Bladder microvascular endothelial cell (primary cell): ENCODE results near the gene LTA. TPM values are rescaled to one million over a fixed set of nuclear protein-coding genes. Genes with fewer than 3 reads are reported as not detected.

ENCODE experiments used
- total RNA-seq: library from RNA; depleted of rRNA; stranded (reverse); fragments of >200 nt; gene quantifications from 2 replicates; pipeline ENCODE4 v1.2.3, GENCODE V29; 2014

LTA gene, protein sequence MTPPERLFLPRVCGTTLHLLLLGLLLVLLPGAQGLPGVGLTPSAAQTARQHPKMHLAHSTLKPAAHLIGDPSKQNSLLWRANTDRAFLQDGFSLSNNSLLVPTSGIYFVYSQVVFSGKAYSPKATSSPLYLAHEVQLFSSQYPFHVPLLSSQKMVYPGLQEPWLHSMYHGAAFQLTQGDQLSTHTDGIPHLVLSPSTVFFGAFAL
- total RNA-seq: not detected in 2 replicates

DNA sequence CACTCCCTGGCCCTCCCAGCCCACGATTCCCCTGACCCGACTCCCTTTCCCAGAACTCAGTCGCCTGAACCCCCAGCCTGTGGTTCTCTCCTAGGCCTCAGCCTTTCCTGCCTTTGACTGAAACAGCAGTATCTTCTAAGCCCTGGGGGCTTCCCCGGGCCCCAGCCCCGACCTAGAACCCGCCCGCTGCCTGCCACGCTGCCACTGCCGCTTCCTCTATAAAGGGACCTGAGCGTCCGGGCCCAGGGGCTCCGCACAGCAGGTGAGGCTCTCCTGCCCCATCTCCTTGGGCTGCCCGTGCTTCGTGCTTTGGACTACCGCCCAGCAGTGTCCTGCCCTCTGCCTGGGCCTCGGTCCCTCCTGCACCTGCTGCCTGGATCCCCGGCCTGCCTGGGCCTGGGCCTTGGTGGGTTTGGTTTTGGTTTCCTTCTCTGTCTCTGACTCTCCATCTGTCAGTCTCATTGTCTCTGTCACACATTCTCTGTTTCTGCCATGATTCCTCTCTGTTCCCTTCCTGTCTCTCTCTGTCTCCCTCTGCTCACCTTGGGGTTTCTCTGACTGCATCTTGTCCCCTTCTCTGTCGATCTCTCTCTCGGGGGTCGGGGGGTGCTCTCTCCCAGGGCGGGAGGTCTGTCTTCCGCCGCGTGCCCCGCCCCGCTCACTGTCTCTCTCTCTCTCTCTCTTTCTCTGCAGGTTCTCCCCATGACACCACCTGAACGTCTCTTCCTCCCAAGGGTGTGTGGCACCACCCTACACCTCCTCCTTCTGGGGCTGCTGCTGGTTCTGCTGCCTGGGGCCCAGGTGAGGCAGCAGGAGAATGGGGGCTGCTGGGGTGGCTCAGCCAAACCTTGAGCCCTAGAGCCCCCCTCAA, at the start of gene LTA:
Gene LTA (plus strand): TSS at position 249 of the 871 bp plus-strand sequence. CDS start 454 bp downstream, at position 703.

DNA sequence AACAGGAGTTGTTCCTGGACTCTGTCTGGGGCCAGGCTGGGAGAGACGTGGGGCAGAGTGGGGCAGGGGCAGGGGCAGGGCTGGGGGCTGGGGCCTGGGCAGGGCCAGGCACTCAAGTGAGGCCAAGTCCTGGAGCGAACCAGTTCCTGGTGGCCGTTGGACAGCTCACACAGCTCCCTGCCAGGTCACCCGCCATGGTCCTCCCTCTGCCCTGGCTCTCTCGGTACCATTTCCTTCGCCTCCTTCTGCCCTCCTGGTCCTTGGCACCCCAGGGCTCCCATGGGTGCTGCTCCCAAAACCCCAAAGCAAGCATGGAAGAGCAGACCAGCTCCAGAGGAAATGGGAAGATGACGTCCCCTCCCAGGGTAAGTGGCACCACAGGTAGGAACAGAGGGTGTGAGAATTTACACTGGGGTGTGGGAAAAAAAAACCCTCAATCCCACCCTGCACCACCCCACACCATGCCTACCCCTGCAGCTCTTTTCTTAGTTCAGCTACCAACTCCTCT, 43.2 kb upstream of the LTA start, which contains the start of gene MCCD1:
Gene MCCD1 (plus strand): TSS at position 142 of the 508 bp plus-strand sequence. CDS start 53 bp downstream, at position 195.

DNA sequence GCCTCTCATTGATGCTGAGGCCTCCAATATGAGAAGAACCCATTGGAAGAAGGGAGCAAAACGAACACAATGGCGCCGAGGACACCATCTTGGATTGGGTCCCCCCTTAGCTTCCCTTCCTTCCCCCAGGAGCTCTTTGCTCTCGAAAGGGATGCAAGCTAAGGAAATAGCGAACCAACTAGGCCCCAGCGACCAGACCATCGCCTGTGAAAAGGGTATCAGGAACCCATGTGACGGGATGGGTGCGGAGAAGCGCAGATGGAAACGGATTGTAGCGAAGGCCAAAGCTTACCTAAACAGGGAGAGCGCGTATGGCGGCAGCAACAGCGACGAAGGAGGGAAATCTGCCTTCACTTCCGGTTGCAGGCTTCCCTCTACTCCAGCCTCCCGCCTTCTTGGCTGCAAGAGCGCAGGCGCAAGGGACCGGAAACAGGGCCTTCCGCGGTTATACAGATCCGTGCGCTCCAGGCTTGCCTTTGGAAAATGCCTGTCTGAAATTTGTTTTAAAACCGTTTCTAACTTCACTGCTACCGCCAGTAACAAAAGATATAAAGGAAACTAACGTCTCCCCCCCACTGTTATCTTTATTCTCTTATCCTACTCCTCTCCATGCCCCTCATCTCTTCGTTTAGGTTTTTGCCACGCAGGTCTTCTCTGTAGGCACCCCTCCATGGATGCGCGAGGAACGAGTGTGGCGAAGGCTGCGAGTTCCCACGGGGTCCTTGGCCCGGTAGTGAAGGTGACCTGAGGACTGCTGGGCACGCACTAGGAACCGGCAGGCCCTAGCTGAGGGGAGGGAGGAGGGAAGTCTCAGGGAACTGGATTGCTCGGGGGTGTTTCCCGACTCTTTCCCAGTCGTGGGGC, 30.2 kb upstream of the LTA start, which contains the start of gene DDX39B:
Gene DDX39B (minus strand): TSS at position 346 of the 864 bp plus-strand sequence. CDS start 1,471 bp downstream, outside the sequence.

DNA sequence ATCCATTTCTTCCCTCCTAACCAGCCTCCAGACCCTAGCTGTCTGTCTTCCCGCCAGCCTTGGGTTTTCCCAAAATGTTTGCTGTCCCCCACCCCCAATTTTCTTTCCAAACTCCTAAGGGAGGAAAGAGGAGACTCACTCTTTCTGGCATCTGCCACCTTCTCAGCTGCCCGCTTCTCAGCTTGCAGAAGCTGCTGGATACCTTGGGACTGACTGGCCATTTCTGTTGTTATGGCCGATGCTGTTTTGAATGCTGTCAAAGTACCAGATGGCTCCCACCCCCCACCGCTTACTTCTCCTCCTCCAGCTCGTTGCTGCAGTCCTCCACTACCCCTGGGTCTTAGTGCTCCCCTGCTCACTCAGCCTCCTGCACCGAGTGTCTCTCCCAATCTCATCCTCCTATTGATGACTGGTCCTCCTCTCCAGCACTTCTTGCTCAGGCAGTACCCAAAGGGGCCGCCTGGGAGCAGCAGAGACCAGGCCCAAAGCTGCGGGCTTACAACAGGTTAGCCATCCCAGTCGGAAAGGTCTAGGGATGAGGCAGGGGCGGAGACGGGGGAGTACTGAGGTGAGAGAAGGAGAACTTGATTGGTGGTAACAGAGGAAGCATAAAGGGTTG, 25.6 kb upstream of the LTA start, which contains the start of gene ATP6V1G2:
Gene ATP6V1G2 (minus strand): TSS at position 270 of the 619 bp plus-strand sequence. CDS start 49 bp downstream, at position 221.

DNA sequence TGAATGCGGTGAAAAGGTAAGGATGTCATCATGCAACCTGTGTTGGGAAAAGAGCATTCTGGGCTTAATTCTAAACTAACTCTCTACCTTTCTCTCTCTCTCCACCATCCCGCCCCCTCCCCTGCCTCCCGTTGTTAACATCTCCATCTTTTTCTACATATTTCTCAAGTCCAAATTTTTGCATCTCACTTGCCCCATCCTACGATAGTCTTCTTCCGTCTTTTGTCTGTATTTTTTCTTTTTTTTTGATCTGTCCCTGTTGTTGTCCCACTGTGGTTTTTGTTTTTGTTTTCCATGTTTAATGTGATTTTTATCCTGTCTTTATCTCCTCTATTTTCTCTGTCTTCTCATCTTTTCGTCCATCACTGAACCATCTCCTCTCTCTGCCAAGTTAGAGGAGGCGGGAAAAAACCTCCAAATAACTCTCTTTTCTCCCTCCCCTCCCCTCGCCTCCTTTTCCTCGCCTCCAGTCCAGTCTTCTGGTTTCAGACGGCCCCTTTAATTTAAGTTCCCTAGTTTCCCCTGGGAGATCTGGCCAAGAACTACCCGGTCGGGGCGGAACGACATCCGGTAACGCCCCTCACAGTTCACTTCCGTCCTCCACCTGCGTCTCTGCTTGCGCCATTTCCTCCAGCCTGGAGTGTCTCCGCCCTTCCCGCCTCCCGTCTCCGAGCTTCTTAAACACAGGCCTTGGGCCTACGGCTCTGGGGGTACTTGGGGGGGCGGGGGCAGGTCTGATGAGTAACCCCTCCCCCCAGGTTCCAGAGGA, 24.9 kb upstream of the LTA start, which contains the start of gene NFKBIL1:
Gene NFKBIL1 (plus strand): TSS at position 651 of the 769 bp plus-strand sequence. CDS start 87 bp downstream, at position 738.

DNA sequence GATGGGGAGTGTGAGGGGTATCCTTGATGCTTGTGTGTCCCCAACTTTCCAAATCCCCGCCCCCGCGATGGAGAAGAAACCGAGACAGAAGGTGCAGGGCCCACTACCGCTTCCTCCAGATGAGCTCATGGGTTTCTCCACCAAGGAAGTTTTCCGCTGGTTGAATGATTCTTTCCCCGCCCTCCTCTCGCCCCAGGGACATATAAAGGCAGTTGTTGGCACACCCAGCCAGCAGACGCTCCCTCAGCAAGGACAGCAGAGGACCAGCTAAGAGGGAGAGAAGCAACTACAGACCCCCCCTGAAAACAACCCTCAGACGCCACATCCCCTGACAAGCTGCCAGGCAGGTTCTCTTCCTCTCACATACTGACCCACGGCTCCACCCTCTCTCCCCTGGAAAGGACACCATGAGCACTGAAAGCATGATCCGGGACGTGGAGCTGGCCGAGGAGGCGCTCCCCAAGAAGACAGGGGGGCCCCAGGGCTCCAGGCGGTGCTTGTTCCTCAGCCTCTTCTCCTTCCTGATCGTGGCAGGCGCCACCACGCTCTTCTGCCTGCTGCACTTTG, 3.3 kb downstream of the LTA start, which contains the start of gene TNF:
Gene TNF (plus strand): TSS at position 231 of the 567 bp plus-strand sequence. CDS start 177 bp downstream, at position 408.

DNA sequence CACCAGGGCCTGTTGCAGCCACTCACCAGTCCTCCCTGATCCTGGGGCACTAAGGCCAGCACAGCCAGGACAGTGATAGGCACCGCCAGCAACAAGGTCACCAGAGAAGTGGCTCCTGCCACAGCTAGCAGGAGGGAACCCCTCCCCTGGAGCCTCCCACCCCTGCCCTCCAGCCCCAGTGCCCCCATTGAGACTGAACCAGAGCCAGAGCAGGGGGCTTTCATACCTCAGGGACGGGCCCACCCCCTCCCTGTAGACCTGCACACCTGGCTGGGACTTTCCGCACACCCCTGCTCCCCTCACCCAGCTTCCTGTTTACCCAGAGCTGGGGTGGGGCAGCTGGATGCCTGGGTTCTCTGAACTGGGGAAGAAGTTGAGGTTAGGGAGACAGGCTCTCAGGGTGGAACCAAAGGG, 10.1 kb downstream of the LTA start, which contains the start of gene LTB:
Gene LTB (minus strand): TSS at position 195 of the 414 bp plus-strand sequence. CDS start 7 bp downstream, at position 188.

DNA sequence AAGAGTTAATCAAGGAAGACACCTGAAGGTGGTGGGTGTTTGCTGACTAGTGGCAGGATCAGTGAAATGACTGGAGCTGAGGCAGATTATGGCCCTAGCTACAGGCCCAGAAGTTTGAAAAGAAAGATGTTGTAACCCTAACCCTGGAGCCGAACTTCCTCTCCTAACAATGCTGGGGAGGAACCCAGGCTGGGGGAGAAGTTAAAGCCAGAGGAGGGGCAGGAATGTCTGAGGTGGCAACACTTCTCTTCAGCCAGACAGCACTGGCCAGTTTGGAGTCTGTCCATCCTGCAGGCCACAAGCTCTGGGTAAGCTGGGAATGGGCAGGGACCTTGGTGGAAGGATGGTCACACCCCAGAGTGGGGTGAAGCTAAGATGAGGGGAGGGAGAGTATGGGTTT, 13.9 kb downstream of the LTA start, which contains the start of gene LST1:
Gene LST1 (plus strand): TSS at position 270 of the 400 bp plus-strand sequence. CDS start 1,023 bp downstream, outside the sequence.

DNA sequence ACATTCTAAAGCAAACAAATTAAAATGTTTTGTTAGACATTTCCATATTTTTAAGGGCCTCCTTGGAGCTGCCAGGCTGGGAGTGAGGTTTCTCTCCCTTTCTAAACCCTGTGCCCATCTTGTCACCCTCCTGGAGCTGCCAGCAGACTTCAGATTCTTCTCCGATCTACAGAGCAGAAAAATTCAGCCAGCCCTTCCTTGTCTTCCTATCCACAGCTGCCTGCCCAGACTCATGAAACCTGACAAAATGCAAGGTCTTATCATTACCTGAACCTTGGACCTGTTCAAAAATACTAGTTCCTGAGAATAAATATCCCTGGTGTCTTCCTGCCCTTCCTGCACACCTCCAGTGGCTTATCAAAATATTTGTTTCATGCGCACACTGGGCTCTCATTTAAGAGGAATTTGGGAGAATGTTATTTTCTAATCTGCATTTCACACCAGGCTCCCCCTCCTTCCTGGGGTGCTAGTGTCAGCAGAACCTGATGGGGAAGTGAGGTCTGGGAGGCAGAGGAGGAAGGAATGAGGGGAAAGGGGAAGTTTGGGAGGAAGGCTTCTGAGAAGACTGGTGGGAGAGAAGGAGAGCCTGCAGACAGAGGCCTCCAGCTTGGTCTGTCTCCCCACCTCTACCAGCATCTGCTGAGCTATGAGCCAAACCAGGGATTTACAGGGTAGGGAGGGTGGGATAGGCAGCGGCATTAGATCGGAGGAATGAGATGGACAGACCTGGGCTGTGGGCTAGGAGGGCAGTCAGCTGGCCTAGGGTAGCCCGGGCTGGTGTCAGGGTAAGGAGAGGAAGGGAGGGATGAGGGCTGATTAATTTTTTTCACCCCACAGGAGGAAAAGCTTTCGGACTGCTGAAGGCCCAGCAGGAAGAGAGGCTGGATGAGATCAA, 42.8 kb downstream of the LTA start, which contains the start of gene AIF1:
Gene AIF1 (plus strand): TSS at position 551 of the 895 bp plus-strand sequence. CDS start 96 bp downstream, at position 647.

DNA sequence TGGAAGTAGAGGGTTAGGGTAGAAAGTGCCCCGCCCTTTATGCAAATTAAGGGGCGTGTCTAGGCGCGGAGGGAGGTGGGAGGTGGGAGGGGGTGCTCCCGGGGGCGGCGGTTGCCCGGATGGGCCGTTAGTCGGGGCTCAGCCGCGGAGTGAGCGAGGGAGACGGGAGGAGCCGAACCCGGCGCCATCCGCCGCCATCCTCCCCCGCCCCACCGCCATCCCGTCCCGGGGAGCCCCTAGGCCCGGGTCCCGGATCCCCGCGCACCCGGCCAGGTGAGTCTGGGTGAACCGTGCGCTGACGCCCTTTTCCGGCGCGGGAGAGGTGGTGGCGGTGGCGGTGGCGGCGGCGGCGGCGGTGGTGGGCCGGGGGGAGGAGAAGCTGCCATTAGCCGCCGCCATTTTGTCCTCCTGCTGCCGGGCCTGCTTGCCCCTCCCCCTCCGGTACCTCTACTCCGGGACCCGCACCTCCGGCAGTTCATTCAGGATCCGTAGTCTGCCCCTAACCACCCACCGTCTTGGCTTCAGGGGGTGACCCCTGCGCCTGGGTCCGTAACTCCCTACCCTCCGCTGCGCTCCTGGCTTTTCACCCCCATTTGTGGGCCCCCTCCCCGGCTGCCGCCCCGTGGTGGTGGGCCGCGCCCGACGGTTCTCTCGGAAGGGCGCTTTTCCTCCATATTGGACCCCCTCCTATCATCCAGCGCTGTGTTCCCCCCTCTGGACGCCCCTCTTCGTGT, 48.7 kb downstream of the LTA start, which contains the start of gene PRRC2A:
Gene PRRC2A (plus strand): TSS at position 130 of the 734 bp plus-strand sequence. CDS start 2,075 bp downstream, outside the sequence.

Other genes with a start within 250 kb of the LTA start
- gene HLA-B, start 215.1 kb upstream of the LTA start, total RNA-seq: 1,116 and 1,298 TPM in 2 replicates
- 34.1 and 56.0 TPM in 2 replicates for gene MICA, start 168.7 kb upstream of the LTA start, total RNA-seq
- gene MICB, start 74.1 kb upstream of the LTA start, total RNA-seq: 13.6 and 25.9 TPM in 2 replicates
- gene MCCD1, start 43.3 kb upstream of the LTA start, total RNA-seq: not detected in 2 replicates
- gene DDX39B, start 30.3 kb upstream of the LTA start, total RNA-seq: 309 and 373 TPM in 2 replicates
- gene ATP6V1G2, start 25.7 kb upstream of the LTA start, total RNA-seq: 0.49 and 0.94 TPM in 2 replicates
- gene NFKBIL1, start 24.7 kb upstream of the LTA start, total RNA-seq: 18.3 and 27.2 TPM in 2 replicates
- gene TNF, start 3.3 kb downstream of the LTA start, total RNA-seq: 0.13 TPM in 1 of 2 replicates, not detected in the other
- gene LTB, start 10.1 kb downstream of the LTA start, total RNA-seq: 4.9 and 39.7 TPM in 2 replicates
- gene LST1, start 14.0 kb downstream of the LTA start, total RNA-seq: 0.32 and 0.57 TPM in 2 replicates
- gene NCR3, start 20.7 kb downstream of the LTA start, total RNA-seq: not detected in 2 replicates
- gene AIF1, start 42.9 kb downstream of the LTA start, total RNA-seq: not detected in 2 replicates
- 21.0 and 56.6 TPM in 2 replicates for gene PRRC2A, start 48.4 kb downstream of the LTA start, total RNA-seq
- gene BAG6, start 80.4 kb downstream of the LTA start, total RNA-seq: 83.2 and 204 TPM in 2 replicates
- 0.16 and 0.25 TPM in 2 replicates for gene APOM, start 83.6 kb downstream of the LTA start, total RNA-seq
- gene C6orf47, start 88.5 kb downstream of the LTA start, total RNA-seq: 18.5 and 21.6 TPM in 2 replicates
- 11.8 and 12.3 TPM in 2 replicates for gene GPANK1, start 92.7 kb downstream of the LTA start, total RNA-seq
- gene CSNK2B, start 93.8 kb downstream of the LTA start, total RNA-seq: 77.5 and 79.2 TPM in 2 replicates
- 1.1 and 5.3 TPM in 2 replicates for gene LY6G5B, start 97.7 kb downstream of the LTA start, total RNA-seq
- 1.8 and 2.1 TPM in 2 replicates for gene LY6G5C, start 108.8 kb downstream of the LTA start, total RNA-seq
- 48.6 and 84.4 TPM in 2 replicates for gene ABHD16A, start 131.0 kb downstream of the LTA start, total RNA-seq
- not detected in 2 replicates for gene LY6G6F, start 134.6 kb downstream of the LTA start, total RNA-seq
- not detected in 2 replicates for gene LY6G6D, start 143.1 kb downstream of the LTA start, total RNA-seq
- gene LY6G6C, start 149.5 kb downstream of the LTA start, total RNA-seq: not detected in 2 replicates
- not detected in 2 replicates for gene MPIG6B, start 151.1 kb downstream of the LTA start, total RNA-seq
- 86.0 and 129 TPM in 2 replicates for gene DDAH2, start 157.0 kb downstream of the LTA start, total RNA-seq
- 347 and 730 TPM in 2 replicates for gene CLIC1, start 164.2 kb downstream of the LTA start, total RNA-seq
- 4.9 and 5.8 TPM in 2 replicates for gene MSH5, start 167.7 kb downstream of the LTA start, total RNA-seq
- 1.3 and 2.9 TPM in 2 replicates for gene SAPCD1, start 190.4 kb downstream of the LTA start, total RNA-seq
- 0.32 and 0.38 TPM in 2 replicates for gene VWA7, start 205.0 kb downstream of the LTA start, total RNA-seq
- gene VARS1, start 223.5 kb downstream of the LTA start, total RNA-seq: 40.8 and 104 TPM in 2 replicates
- 24.1 and 37.2 TPM in 2 replicates for gene LSM2, start 234.7 kb downstream of the LTA start, total RNA-seq
- 0.81 and 1.8 TPM in 2 replicates for gene HSPA1L, start 243.0 kb downstream of the LTA start, total RNA-seq
- 98.4 and 221 TPM in 2 replicates for gene HSPA1A, start 243.3 kb downstream of the LTA start, total RNA-seq